ENCODE measurements around the gene F10.

The F10 gene

DNA sequence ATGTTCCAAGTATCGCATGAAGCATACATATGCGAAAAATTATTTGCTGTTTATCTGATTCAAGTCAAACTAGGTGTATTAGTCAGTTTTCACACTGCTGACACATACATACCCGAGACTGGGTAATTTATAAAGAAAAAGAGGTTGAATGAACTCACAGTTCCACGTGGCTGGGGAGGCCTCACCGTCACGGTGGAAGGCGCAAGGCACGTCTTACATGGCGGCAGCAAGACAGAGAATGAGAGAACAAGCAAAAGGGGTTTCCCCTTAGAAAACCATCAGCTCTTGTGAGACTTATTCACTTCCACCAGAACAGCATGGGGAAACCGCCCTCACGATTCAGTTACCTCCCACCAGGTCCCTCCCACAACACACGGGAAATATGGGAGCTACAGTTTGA, 22.9 kb downstream of the F10 start:
- TF ChIP-seq ZNF70 (CRISPR knock-in tag; IDR thresholded peaks at IDR 0.05): no peak
- TF ChIP-seq CSDC2 (CRISPR knock-in tag; IDR thresholded peaks at IDR 0.05): no peak
- ATAC-seq: no peak

GRCh38 chr13:113145911-113146598, 23.5 kb downstream of the F10 start:
- no peak for TF ChIP-seq ZNF565 (CRISPR knock-in tag; conservative IDR thresholded peaks at IDR 0.05; ENCODE audit: low read depth)
- no peak for ATAC-seq

GRCh38 chr13:113146750-113147149, 24.2 kb downstream of the F10 start:
- ATAC-seq: no peak
- TF ChIP-seq, protein P1, sequence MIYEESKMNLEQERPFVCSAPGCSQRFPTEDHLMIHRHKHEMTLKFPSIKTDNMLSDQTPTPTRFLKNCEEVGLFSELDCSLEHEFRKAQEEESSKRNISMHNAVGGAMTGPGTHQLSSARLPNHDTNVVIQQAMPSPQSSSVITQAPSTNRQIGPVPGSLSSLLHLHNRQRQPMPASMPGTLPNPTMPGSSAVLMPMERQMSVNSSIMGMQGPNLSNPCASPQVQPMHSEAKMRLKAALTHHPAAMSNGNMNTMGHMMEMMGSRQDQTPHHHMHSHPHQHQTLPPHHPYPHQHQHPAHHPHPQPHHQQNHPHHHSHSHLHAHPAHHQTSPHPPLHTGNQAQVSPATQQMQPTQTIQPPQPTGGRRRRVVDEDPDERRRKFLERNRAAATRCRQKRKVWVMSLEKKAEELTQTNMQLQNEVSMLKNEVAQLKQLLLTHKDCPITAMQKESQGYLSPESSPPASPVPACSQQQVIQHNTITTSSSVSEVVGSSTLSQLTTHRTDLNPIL (CRISPR knock-in tag; IDR thresholded peaks at IDR 0.05; ENCODE audit: low read depth): no peak
- TF ChIP-seq ARNTL (CRISPR knock-in tag; IDR thresholded peaks at IDR 0.05; ENCODE audit: borderline replicate concordance, low read depth) (no peak), ZNF565 (CRISPR knock-in tag; conservative IDR thresholded peaks at IDR 0.05; ENCODE audit: low read depth) (no peak), ZFP3 (CRISPR knock-in tag; IDR thresholded peaks at IDR 0.05) (no peak), PATZ1 (CRISPR knock-in tag; IDR thresholded peaks at IDR 0.05; ENCODE audit: borderline replicate concordance) (no peak), ESRRG (CRISPR knock-in tag; IDR thresholded peaks at IDR 0.05) (no peak), ISL1 (CRISPR knock-in tag; IDR thresholded peaks at IDR 0.05) (no peak), ZC3H10 (CRISPR knock-in tag; IDR thresholded peaks at IDR 0.05) (no peak), OSR1 (CRISPR knock-in tag; IDR thresholded peaks at IDR 0.05) (no peak), GLIS3 (CRISPR knock-in tag; IDR thresholded peaks at IDR 0.05) (no peak), ZNF70 (CRISPR knock-in tag; IDR thresholded peaks at IDR 0.05) (no peak), SNAI2 (CRISPR knock-in tag; IDR thresholded peaks at IDR 0.05) (no peak), TSHZ2 (CRISPR knock-in tag; IDR thresholded peaks at IDR 0.05) (no peak), BACH2 (CRISPR knock-in tag; IDR thresholded peaks at IDR 0.05; ENCODE audit: borderline replicate concordance) (no peak)
- TF ChIP-seq, protein P2, sequence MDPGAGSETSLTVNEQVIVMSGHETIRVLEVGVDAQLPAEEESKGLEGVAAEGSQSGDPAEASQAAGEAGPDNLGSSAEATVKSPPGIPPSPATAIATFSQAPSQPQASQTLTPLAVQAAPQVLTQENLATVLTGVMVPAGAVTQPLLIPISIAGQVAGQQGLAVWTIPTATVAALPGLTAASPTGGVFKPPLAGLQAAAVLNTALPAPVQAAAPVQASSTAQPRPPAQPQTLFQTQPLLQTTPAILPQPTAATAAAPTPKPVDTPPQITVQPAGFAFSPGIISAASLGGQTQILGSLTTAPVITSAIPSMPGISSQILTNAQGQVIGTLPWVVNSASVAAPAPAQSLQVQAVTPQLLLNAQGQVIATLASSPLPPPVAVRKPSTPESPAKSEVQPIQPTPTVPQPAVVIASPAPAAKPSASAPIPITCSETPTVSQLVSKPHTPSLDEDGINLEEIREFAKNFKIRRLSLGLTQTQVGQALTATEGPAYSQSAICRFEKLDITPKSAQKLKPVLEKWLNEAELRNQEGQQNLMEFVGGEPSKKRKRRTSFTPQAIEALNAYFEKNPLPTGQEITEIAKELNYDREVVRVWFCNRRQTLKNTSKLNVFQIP (CRISPR knock-in tag; IDR thresholded peaks at IDR 0.05; ENCODE audit: borderline replicate concordance, low read depth): no peak

DNA sequence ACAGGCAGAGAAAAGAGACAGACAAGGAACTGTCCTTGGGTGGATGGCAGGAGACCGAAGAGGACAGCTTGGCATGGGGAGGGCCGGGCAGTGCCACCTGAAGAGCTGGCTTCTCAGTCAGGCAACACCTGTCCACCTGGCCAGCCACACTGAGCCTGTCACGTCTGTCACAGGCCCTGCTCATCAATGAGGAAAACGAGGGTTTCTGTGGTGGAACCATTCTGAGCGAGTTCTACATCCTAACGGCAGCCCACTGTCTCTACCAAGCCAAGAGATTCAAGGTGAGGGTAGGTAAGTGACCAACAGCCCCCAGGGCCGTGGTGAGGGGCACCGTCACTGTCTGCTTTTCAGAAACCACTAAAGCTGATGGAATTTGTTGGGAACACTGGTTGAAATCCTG, 24.6 kb downstream of the F10 start:
- ATAC-seq: no peak
- no peak for TF ChIP-seq ZFP30 (CRISPR knock-in tag; IDR thresholded peaks at IDR 0.05)
- no peak for TF ChIP-seq RARB (CRISPR knock-in tag; IDR thresholded peaks at IDR 0.05)
- TF ChIP-seq ZC3H10 (CRISPR knock-in tag; IDR thresholded peaks at IDR 0.05): no peak
- TF ChIP-seq, protein P1 (CRISPR knock-in tag; IDR thresholded peaks at IDR 0.05; ENCODE audit: low read depth): no peak
- TF ChIP-seq PATZ1 (CRISPR knock-in tag; IDR thresholded peaks at IDR 0.05; ENCODE audit: borderline replicate concordance): no peak
- TF ChIP-seq ARNTL (CRISPR knock-in tag; IDR thresholded peaks at IDR 0.05; ENCODE audit: borderline replicate concordance, low read depth): no peak
- no peak for TF ChIP-seq OSR1 (CRISPR knock-in tag; IDR thresholded peaks at IDR 0.05)
- no peak for TF ChIP-seq TCF4 (CRISPR knock-in tag; IDR thresholded peaks at IDR 0.05; ENCODE audit: borderline replicate concordance)
- TF ChIP-seq BACH2 (CRISPR knock-in tag; IDR thresholded peaks at IDR 0.05; ENCODE audit: borderline replicate concordance): no peak
- TF ChIP-seq GLIS3 (CRISPR knock-in tag; IDR thresholded peaks at IDR 0.05): no peak
- TF ChIP-seq SNAI2 (CRISPR knock-in tag; IDR thresholded peaks at IDR 0.05): no peak
- no peak for TF ChIP-seq TOX (CRISPR knock-in tag; IDR thresholded peaks at IDR 0.05; ENCODE audit: borderline replicate concordance)
- no peak for TF ChIP-seq PPARA (CRISPR knock-in tag; IDR thresholded peaks at IDR 0.05; ENCODE audit: borderline replicate concordance)
- no peak for TF ChIP-seq TSHZ2 (CRISPR knock-in tag; IDR thresholded peaks at IDR 0.05)

Data from SK-N-SH treated with all-trans-retinoic acid at 6 μM for 48 hours (cell line).